ENCODE results near the gene TP73.

Gene TP73

DNA sequence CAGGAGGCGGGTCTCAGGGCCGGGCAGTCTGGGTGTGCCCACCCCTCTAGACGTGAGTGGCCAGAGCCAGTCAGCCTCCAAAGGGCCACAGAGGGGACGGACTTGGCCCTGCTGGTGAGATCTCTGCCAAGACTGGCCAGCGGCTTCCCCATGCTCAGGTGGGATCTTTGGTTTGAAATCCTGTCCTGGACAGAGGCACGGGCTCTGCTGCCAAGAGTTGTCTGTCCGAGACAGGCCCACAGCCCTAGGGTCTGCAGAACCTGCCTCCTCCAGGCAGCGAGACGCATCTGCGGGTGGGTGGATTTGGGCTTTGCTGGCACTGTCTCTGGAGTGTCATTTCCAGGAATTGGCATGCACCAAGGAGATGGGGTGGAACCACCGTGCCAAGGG lies 55.6 kb downstream of the TP73 start:
- H3K27ac ChIP-seq, result no peak overlapping the region
- no peak overlapping the region for H3K9ac ChIP-seq
- TF ChIP-seq, protein P1, sequence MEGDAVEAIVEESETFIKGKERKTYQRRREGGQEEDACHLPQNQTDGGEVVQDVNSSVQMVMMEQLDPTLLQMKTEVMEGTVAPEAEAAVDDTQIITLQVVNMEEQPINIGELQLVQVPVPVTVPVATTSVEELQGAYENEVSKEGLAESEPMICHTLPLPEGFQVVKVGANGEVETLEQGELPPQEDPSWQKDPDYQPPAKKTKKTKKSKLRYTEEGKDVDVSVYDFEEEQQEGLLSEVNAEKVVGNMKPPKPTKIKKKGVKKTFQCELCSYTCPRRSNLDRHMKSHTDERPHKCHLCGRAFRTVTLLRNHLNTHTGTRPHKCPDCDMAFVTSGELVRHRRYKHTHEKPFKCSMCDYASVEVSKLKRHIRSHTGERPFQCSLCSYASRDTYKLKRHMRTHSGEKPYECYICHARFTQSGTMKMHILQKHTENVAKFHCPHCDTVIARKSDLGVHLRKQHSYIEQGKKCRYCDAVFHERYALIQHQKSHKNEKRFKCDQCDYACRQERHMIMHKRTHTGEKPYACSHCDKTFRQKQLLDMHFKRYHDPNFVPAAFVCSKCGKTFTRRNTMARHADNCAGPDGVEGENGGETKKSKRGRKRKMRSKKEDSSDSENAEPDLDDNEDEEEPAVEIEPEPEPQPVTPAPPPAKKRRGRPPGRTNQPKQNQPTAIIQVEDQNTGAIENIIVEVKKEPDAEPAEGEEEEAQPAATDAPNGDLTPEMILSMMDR (conservative IDR thresholded peaks at IDR 0.05; ENCODE audit: low read depth, low read length), result no peak
- no peak overlapping the region for H2AFZ ChIP-seq (ENCODE audit: low read depth)
- H3K79me2 ChIP-seq (ENCODE audit: insufficient read depth, low read depth), result no peaks in the 10 kb centered on the region
- no peak overlapping the region for H3K4me3 ChIP-seq (IDR thresholded peaks at IDR 0.05; ENCODE audit: insufficient read depth, low read depth, low read length)
- no peaks in the 10 kb centered on the region for H4K20me1 ChIP-seq (ENCODE audit: insufficient read depth)
- H3K4me2 ChIP-seq, result no peak overlapping the region
- no peaks in the 10 kb centered on the region for H3K36me3 ChIP-seq (ENCODE audit: insufficient read depth)
- H3K27me3 ChIP-seq (ENCODE audit: insufficient read depth, low read depth), result peaks cover 96% of the 10 kb centered on the region
- no peaks in the 10 kb centered on the region for H3K4me1 ChIP-seq (ENCODE audit: low read depth, poor library complexity, severe bottlenecking)

DNA sequence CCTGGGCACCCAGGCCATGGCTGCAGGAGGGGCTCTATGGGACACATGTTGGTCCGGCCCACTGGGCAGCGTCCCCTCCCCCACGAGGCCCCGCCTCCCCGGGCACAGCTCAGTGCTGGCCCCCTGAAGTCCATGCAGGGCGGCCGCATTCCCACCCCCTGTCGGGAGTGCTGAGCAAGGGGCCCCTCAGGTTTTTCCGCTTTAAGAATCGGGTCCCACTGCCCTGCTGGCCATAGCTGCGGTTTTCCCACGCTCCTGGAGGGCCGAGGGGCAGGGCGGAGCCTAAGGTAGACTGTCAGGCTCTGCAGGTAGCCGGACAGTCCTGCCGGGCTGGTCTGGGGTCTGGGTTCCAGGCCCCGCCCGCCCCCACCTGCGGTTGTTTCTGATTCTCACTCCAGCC lies 56.5 kb downstream of the TP73 start:
- peaks cover 93% of the 10 kb centered on the region for H3K27me3 ChIP-seq (ENCODE audit: insufficient read depth, low read depth)
- H3K79me2 ChIP-seq (ENCODE audit: insufficient read depth, low read depth), result no peaks in the 10 kb centered on the region
- no peak overlapping the region for H3K4me2 ChIP-seq
- no peaks in the 10 kb centered on the region for H3K4me1 ChIP-seq (ENCODE audit: low read depth, poor library complexity, severe bottlenecking)
- TF ChIP-seq, protein P1 (conservative IDR thresholded peaks at IDR 0.05; ENCODE audit: low read depth, low read length), result no peak
- H4K20me1 ChIP-seq (ENCODE audit: insufficient read depth), result no peaks in the 10 kb centered on the region
- H3K4me3 ChIP-seq (IDR thresholded peaks at IDR 0.05; ENCODE audit: insufficient read depth, low read depth, low read length), result no peak overlapping the region
- H3K36me3 ChIP-seq (ENCODE audit: insufficient read depth), result no peaks in the 10 kb centered on the region
- no peak overlapping the region for H2AFZ ChIP-seq (ENCODE audit: low read depth)
- no peak overlapping the region for H3K9ac ChIP-seq
- H3K27ac ChIP-seq, result no peak overlapping the region

DNA sequence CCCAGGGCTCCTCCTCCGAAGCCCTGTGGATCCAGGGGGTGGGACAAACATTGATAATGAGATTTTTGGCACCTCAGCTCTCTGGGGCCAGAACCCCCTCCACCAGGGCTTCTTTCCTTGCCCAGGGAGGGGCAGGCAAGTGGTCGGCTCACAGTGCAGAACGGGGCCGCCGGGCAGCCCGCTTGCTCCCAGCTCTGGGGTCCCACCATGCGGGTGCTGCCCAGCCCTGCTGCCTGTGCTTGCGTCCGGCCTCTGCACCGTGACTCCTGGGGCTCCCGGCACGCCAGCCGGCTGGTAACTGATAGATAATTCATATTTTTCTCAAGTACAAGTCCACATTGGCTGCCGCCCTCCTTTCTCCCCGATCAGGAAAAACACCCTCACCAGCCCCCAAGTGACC lies 57.9 kb downstream of the TP73 start:
- Histone ChIP-seq H3K9ac (no peak overlapping the region), H3K27ac (no peak overlapping the region), H3K4me3 (IDR thresholded peaks at IDR 0.05; ENCODE audit: insufficient read depth, low read depth, low read length) (no peak overlapping the region), H3K4me2 (no peak overlapping the region), H3K36me3 (ENCODE audit: insufficient read depth) (no peaks in the 10 kb centered on the region), H3K4me1 (ENCODE audit: low read depth, poor library complexity, severe bottlenecking) (no peaks in the 10 kb centered on the region), H3K79me2 (ENCODE audit: insufficient read depth, low read depth) (no peaks in the 10 kb centered on the region), H2AFZ (ENCODE audit: low read depth) (no peak overlapping the region), H4K20me1 (ENCODE audit: insufficient read depth) (no peaks in the 10 kb centered on the region), H3K27me3 (ENCODE audit: insufficient read depth, low read depth) (peaks cover 93% of the 10 kb centered on the region)
- TF ChIP-seq, protein P1 (conservative IDR thresholded peaks at IDR 0.05; ENCODE audit: low read depth, low read length), result no peak

DNA sequence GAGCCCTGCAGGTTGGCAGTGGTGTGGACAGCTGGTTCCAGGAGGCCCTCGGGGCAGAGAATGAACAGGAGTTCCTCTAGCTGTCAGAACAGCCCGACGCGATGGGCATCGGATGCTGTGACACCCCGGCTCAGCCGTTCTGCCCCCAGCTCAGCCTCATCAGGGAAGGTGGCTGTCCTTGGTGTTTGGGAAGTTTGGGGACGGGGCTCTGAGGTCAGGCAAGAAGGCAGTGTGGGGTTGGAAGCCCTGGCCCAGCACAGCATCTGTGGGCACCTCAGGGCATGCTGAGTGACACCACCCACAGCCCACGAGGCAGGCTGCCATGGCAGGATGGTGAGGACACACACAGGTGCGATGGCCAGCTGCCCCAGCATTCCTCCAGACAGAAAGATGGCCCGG lies 59.1 kb downstream of the TP73 start:
- TF ChIP-seq, protein P1 (conservative IDR thresholded peaks at IDR 0.05; ENCODE audit: low read depth, low read length), result no peak
- no peak overlapping the region for H3K4me2 ChIP-seq

More for the DNA sequence above, 59.1 kb downstream of the TP73 start:
- Histone ChIP-seq H3K36me3 (ENCODE audit: insufficient read depth) (no peaks in the 10 kb centered on the region), H3K4me3 (IDR thresholded peaks at IDR 0.05; ENCODE audit: insufficient read depth, low read depth, low read length) (no peak overlapping the region), H4K20me1 (ENCODE audit: insufficient read depth) (no peaks in the 10 kb centered on the region), H3K27me3 (ENCODE audit: insufficient read depth, low read depth) (peaks cover 95% of the 10 kb centered on the region), H3K9ac (no peak overlapping the region), H2AFZ (ENCODE audit: low read depth) (no peak overlapping the region), H3K79me2 (ENCODE audit: insufficient read depth, low read depth) (no peaks in the 10 kb centered on the region), H3K27ac (no peak overlapping the region), H3K4me1 (ENCODE audit: low read depth, poor library complexity, severe bottlenecking) (no peaks in the 10 kb centered on the region)

Data from KMS-11 (cell line).